IPS DF 6.9 (cell line): Measurements from ENCODE around the gene ABI3BP.
"Not testable (repeated sequence)": the region's sequence is repeated elsewhere in the genome, so short reads cannot be mapped to it uniquely, and the experiment has no call there.

ENCODE experiments used
- DNase-seq: peaks from one replicate; pipeline ENCODE4 v3.0.0-alpha.2; 2013; ENCODE audit warnings: low read depth, low spot score
- H3K27ac ChIP-seq: one replicate; pipeline ENCODE4 v1.5.1; 2013; ENCODE audit warnings: low read length, control low read depth
- H3K27me3 ChIP-seq: 2 replicates; pipeline ENCODE4 v1.6.1; 2013; ENCODE audit warnings: mild to moderate bottlenecking, low read length; ENCODE audit not compliant: control insufficient read depth, insufficient read depth
- H3K36me3 ChIP-seq: 2 replicates; pipeline ENCODE4 v1.6.1; 2013; ENCODE audit warnings: low read length; ENCODE audit not compliant: control insufficient read depth, insufficient read depth
- H3K4me1 ChIP-seq: 2 replicates; pipeline ENCODE4 v1.6.1; 2013; ENCODE audit warnings: low read length; ENCODE audit not compliant: control insufficient read depth, insufficient read depth
- H3K4me3 ChIP-seq: 2 replicates; pipeline ENCODE4 v1.5.1; 2013; ENCODE audit warnings: mild to moderate bottlenecking, low read length
- H3K9me3 ChIP-seq: 2 replicates; pipeline ENCODE4 v1.6.1; 2013; ENCODE audit warnings: low read length, inconsistent platforms; ENCODE audit not compliant: control insufficient read depth, insufficient read depth
- WGBS: extraction: QIAGEN DNeasy Blood & Tissue Kit; methylation state at CpG from one replicate; pipeline ENCODE4 v1.1.7; 2013; ENCODE audit warnings: mixed read lengths, missing lambda C conversion rate; ENCODE audit not compliant: insufficient read length, insufficient coverage; 5-methylcytosine and 5-hydroxymethylcytosine counted together

The ABI3BP gene

GRCh38 chr3:101020351-101021015 lies 27.3 kb upstream of the ABI3BP start:
- DNase-seq = no peak
- H3K9me3 ChIP-seq = no peaks in the 10 kb centered on the region
- H3K27ac ChIP-seq = no peak overlapping the region
- no peaks in the 10 kb centered on the region for H3K4me1 ChIP-seq
- H3K36me3 ChIP-seq = no peaks in the 10 kb centered on the region
- WGBS = no CpG with 5 or more reads among the region's 3 CpGs
- no peaks in the 10 kb centered on the region for H3K27me3 ChIP-seq
- H3K4me3 ChIP-seq = no peak overlapping the region

- Histone ChIP-seq H3K27me3 (no peaks in the 10 kb centered on the region), H3K4me1 (no peaks in the 10 kb centered on the region), H3K36me3 (no peaks in the 10 kb centered on the region), H3K9me3 (no peaks in the 10 kb centered on the region), H3K27ac (no peak overlapping the region), H3K4me3 (no peak overlapping the region)
- no peak for DNase-seq
- no CpG with 5 or more reads among the region's 1 CpG for WGBS
These were observed 23.8 kb upstream of the ABI3BP start for GRCh38 chr3:101017017-101017416.

GRCh38 chr3:101012312-101012711 lies 19.1 kb upstream of the ABI3BP start:
- no CpG with 5 or more reads among the region's 9 CpGs for WGBS
- H3K27me3 ChIP-seq, H3K27ac ChIP-seq, H3K4me1 ChIP-seq, DNase-seq, H3K4me3 ChIP-seq, H3K9me3 ChIP-seq, H3K36me3 ChIP-seq: not testable (repeated sequence)

GRCh38 chr3:101011136-101011535 lies 17.9 kb upstream of the ABI3BP start:
- no peak overlapping the region for H3K4me3 ChIP-seq

GRCh38 chr3:101010296-101010695 lies 17.1 kb upstream of the ABI3BP start:
- WGBS = no CpG with 5 or more reads among the region's 1 CpG
- Histone ChIP-seq H3K4me1 (no peaks in the 10 kb centered on the region), H3K27me3 (no peaks in the 10 kb centered on the region), H3K9me3 (no peaks in the 10 kb centered on the region), H3K27ac (no peak overlapping the region), H3K4me3 (no peak overlapping the region), H3K36me3 (no peaks in the 10 kb centered on the region)
- no peak for DNase-seq

More at GRCh38 chr3:101011136-101011535, 17.9 kb upstream of the ABI3BP start:
- DNase-seq = no peak
- Histone ChIP-seq H3K36me3 (no peaks in the 10 kb centered on the region), H3K27ac (no peak overlapping the region), H3K27me3 (no peaks in the 10 kb centered on the region), H3K9me3 (no peaks in the 10 kb centered on the region), H3K4me1 (no peaks in the 10 kb centered on the region)

GRCh38 chr3:101009386-101009785 lies 16.2 kb upstream of the ABI3BP start:
- H3K27ac ChIP-seq = no peak overlapping the region
- no peaks in the 10 kb centered on the region for H3K9me3 ChIP-seq
- H3K27me3 ChIP-seq = no peaks in the 10 kb centered on the region
- H3K4me3 ChIP-seq = no peak overlapping the region
- no peaks in the 10 kb centered on the region for H3K4me1 ChIP-seq
- H3K36me3 ChIP-seq = no peaks in the 10 kb centered on the region
- no peak for DNase-seq
- WGBS = no CpG with 5 or more reads among the region's 2 CpGs

- Histone ChIP-seq H3K27me3 (no peaks in the 10 kb centered on the region), H3K27ac (no peak overlapping the region), H3K9me3 (no peaks in the 10 kb centered on the region), H3K4me1 (no peaks in the 10 kb centered on the region), H3K4me3 (no peak overlapping the region), H3K36me3 (no peaks in the 10 kb centered on the region)
- no CpG with 5 or more reads among the region's 2 CpGs for WGBS
- DNase-seq = no peak
These were observed 5.9 kb upstream of the ABI3BP start for GRCh38 chr3:100999160-100999559.

- H3K27me3 ChIP-seq = no peaks in the 10 kb centered on the region
- no peaks in the 10 kb centered on the region for H3K9me3 ChIP-seq
- H3K4me3 ChIP-seq = no peak overlapping the region
- WGBS = no CpG with 5 or more reads among the region's 2 CpGs
- DNase-seq = no peak
- no peak overlapping the region for H3K27ac ChIP-seq
- H3K4me1 ChIP-seq = no peaks in the 10 kb centered on the region
- no peaks in the 10 kb centered on the region for H3K36me3 ChIP-seq
These were observed 1.6 kb upstream of the ABI3BP start for GRCh38 chr3:100994809-100995208.

- no peaks in the 10 kb centered on the region for H3K36me3 ChIP-seq
- no peak overlapping the region for H3K4me3 ChIP-seq
- no peaks in the 10 kb centered on the region for H3K4me1 ChIP-seq
- no peak overlapping the region for H3K27ac ChIP-seq
- no peaks in the 10 kb centered on the region for H3K9me3 ChIP-seq
- DNase-seq = no peak
- no peaks in the 10 kb centered on the region for H3K27me3 ChIP-seq
- no CpG with 5 or more reads among the region's 5 CpGs for WGBS
These were observed 966 bp upstream of the ABI3BP start for GRCh38 chr3:100994187-100994586.

GRCh38 chr3:100992231-100993012 lies 799 bp downstream of the ABI3BP start:
- H3K9me3 ChIP-seq = no peaks in the 10 kb centered on the region
- H3K4me3 ChIP-seq = no peak overlapping the region
- DNase-seq = no peak
- no peaks in the 10 kb centered on the region for H3K4me1 ChIP-seq
- no CpG with 5 or more reads among the region's 3 CpGs for WGBS
- no peaks in the 10 kb centered on the region for H3K27me3 ChIP-seq
- H3K27ac ChIP-seq = no peak overlapping the region
- H3K36me3 ChIP-seq = no peaks in the 10 kb centered on the region

- no peaks in the 10 kb centered on the region for H3K4me1 ChIP-seq
- DNase-seq = no peak
- no peaks in the 10 kb centered on the region for H3K27me3 ChIP-seq
- H3K4me3 ChIP-seq = no peak overlapping the region
- H3K9me3 ChIP-seq = no peaks in the 10 kb centered on the region
- H3K27ac ChIP-seq = no peak overlapping the region
- no CpG with 5 or more reads among the region's 1 CpG for WGBS
- H3K36me3 ChIP-seq = no peaks in the 10 kb centered on the region
These were observed 5.1 kb downstream of the ABI3BP start for GRCh38 chr3:100988080-100988479.
